NCI-H2107 treated with DMSO at 0.1 percent for 48 hours (cell line): ENCODE results near the gene TMEM117.
A peak's percentile ranks its signal among the peaks of the same experiment; 100 is the strongest.
"Not testable (repeated sequence)": the region's sequence is repeated elsewhere in the genome, so short reads cannot be mapped to it uniquely, and the experiment has no call there.

ENCODE experiments used
- DNase-seq: peaks from one replicate; lab custom pipeline; 2025; ENCODE audit not compliant: unreplicated experiment; lab: John Stamatoyannopoulos, UW

The TMEM117 gene

GRCh38 chr12:43840338-43840737 lies 4.5 kb downstream of the TMEM117 start:
- no peak for DNase-seq

DNA sequence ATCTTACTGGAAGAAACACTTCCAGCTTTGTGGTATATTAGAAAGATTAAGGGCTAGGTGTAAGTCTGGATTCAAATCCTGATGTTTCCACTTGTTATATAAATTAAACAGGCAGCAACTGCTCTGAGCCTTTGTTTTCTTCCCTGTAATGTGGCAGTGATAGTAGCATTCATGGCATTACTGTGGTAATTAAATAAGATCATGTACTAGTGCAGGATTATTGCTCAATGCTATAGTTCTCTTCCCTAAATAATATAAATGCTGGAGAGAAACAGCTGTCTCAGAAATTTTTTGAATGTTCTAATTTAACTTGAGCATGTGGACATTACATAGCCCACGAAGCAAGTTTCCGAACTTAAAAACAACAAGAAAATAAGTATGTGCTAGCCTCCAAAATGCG lies 5.4 kb downstream of the TMEM117 start:
- no peak for DNase-seq

GRCh38 chr12:43842259-43842658 lies 6.4 kb downstream of the TMEM117 start:
- no peak for DNase-seq

- DNase-seq: not testable (repeated sequence)
Observed at GRCh38 chr12:43847425-43848225, 11.7 kb downstream of the TMEM117 start.

DNA sequence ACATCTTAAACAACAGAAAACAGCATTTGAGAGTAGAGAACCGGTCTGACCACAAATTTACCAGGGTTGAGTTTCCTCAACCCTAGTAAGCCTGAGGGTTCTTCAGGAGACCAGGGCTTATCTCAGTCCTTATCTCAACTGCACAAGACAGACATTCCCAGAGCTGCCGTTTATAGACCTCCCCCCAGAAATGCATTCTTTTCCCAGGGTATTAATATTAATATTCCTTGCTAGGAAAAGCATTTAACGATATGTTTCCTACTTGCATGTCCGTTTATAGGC lies 12.3 kb downstream of the TMEM117 start:
- DNase-seq: no peak

DNA sequence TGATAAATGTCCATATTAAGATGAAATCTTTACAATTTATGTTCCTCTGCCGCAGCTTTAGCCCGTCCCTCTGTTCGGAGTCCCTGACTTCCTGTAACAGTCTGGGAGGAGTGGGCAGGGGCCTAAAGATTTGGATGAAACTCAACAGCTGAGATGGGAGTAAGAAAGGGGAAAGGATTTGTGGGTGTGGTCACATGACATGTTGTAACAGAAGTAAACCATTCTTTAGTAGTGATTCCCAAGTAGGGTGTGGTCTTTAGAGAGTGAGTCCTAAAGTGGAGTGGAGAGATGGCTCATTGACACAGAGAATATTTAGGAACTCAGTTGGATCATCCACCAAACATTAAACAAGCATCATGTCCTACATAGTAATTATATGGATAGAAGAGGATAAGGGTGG lies 12.9 kb downstream of the TMEM117 start:
- DNase-seq: no peak

GRCh38 chr12:43852744-43853143 lies 16.9 kb downstream of the TMEM117 start:
- no peak for DNase-seq

DNA sequence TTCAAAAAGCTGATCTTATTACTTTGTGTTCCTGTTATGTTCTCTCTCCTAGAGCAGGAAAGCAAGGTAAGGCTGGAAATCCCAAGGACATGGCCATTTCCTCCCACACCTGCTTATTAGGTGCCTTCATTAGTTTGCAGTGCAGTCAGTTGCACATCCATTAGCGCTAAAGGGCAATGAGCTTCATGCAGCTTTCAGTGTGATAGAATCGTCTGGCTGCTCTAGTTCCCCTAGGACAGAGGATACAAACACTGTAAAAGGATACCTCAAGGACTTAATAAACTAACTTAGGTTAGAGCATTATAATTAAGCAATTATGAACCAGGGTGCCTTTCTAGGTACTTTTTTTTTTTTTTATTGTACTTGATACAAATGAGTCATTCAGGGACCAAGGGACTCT lies 21.1 kb downstream of the TMEM117 start:
- DNase-seq: no peak

DNA sequence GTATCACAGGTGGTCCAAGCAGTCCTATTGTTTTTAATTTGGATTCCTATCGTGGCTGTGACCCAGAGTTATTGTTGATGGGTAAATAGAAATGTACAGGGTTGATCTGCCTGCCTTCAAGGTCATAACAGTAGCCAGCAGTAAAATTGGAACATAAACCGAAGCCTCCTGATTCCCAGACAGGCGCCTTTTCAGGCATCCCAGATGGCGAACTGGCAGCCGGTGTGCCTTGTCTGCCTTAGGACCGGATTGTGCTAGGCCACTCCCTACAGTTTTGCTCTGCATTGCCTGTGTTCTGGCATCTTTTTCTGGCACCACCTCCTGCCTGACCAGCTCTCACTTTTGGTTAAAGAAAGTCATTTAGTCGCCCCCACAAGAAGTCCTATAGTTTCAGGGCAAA lies 22.2 kb downstream of the TMEM117 start:
- DNase-seq: no peak

- no peak for DNase-seq
Observed at GRCh38 chr12:43858991-43859390, 23.1 kb downstream of the TMEM117 start.

GRCh38 chr12:43861015-43861839 lies 25.3 kb downstream of the TMEM117 start:
- no peak for DNase-seq

DNA sequence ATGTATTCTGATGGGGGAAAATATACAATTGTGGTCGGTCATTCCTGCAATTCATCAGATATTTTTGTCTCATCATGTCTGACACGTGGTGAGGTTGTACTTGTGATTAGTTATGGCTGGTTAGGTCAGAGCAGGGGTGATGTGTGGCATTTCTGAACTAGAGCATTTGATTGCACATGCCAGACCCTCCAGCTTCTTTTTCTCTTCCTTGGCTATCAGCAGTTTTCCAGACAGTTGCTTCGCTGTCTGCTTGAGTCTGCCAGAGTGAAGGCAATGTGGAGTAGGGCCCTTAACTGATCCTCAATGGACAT lies 25.9 kb downstream of the TMEM117 start:
- no peak for DNase-seq

DNA sequence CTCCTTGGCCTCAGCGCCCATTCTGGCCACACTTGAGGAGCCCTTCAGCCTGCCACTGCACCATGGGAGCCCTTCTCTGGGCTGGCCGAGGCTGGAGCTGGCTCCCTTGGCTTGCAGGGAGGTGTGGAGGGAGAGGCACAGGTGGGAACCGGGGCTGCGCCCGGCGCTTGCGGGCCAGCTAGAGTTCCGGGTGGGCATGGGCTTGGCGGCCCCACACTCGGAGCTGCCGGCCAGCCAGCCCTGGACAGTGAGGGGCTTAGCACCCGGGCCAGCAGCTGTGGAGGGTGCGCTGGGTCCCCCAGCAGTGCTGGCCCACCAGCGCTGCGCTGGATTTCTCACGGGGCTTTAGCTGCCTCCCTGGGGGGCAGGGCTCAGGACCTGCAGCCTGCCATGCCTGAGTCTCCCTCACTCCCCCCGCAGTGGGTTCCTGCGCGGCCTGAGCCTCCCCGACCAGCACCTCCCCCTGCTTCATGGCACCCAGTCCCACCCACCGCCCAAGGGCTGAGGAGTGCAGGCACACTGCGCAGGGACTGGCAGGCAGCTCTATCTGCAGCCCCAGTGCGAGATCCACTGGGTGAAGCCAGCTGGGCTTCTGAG lies 28.0 kb downstream of the TMEM117 start:
- DNase-seq: no peak

DNA sequence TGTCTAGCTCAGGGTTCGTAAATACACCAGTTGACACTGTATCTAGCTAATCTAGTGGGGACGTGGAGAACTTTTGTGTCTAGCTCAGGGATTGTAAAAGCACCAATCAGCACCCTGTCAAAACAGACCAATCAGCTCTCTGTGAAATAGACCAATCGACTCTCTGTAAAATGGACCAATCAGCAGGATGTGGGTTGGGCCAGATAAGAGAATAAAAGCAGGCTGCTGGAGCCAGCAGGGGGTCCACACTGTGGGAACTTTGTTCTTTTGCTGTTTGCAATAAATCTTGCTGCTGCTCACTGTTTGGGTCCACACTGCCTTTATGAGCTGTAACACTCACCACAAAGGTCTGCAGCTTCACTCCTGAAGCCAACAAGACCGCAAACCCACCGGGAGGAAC lies 28.7 kb downstream of the TMEM117 start:
- not testable (repeated sequence) for DNase-seq

DNA sequence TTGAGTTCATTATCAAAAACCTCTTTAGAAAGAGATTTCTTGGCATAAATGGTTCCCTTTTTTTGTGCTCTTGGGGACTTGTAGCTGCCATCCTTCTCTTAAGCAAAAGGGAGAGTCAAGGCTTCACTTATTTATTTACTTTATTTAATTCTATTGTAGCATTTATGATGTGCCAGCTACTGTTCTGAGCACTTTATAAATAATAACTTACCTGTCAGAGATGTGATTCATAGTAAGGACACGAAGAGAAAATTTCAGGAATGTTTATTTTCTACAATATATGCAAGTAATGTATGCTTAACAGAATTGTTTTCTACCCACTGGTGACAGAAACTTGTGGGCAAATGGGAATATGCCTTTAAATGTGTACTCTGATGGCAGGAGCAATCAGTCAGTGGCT lies 33.3 kb downstream of the TMEM117 start:
- no peak for DNase-seq

- not testable (repeated sequence) for DNase-seq
Observed at GRCh38 chr12:43869765-43870164, 33.9 kb downstream of the TMEM117 start.

- not testable (repeated sequence) for DNase-seq
Observed at GRCh38 chr12:43871258-43871657, 35.4 kb downstream of the TMEM117 start.

GRCh38 chr12:43872396-43872795 lies 36.5 kb downstream of the TMEM117 start:
- DNase-seq: no peak

- DNase-seq: no peak
Observed at GRCh38 chr12:43878050-43878449, 42.2 kb downstream of the TMEM117 start.

DNA sequence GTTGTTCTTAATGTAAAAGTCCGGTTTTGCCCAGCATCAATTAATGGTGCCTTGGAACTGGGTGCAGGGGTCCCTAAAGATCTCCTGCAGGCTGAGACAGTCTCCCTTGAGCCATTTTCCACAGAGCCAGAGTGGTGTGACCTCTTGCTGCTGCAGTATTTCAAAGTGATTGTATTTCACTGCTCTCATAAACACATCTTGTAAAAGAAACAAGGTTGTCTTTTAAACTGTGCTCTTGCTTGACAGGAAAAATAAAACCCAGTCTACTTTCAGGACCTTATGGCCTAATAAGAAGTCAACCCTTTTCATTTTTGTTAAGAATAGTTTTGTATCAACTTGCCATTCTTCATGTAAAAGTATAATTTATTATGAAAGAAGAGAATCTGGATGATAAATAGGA lies 44.7 kb downstream of the TMEM117 start:
- DNase-seq: no peak

- peak; percentile 51 for DNase-seq
Observed at GRCh38 chr12:43882578-43883178, 46.8 kb downstream of the TMEM117 start.

DNA sequence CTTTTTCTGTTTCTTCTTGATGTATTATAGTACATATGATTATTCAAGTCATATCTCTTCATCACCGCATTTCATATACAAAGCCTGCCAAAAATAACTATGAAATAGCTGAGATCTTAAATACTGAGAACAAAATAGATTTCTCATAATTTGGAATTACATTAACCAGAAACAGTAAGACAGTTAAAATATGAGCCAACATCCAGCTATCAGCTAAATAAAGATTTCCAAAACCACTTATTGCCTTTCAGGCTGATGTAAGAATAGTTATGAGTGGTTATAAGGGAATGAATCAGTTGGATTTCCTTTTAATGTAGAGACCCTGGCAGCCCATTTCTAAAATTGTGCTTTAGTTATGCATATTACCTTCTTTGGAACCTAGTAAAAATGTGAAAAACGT lies 47.4 kb downstream of the TMEM117 start:
- no peak for DNase-seq
